ENCODE data around the gene RNF180. TPM values are rescaled to one million over a fixed set of nuclear protein-coding genes. Genes with fewer than 3 reads are reported as not detected.
"Not testable (repeated sequence)": the region's sequence is repeated elsewhere in the genome, so short reads cannot be mapped to it uniquely, and the experiment has no call there.

The RNF180 gene
- total RNA-seq, 1 donor from 2014 or later, result 8.6 TPM

DNA sequence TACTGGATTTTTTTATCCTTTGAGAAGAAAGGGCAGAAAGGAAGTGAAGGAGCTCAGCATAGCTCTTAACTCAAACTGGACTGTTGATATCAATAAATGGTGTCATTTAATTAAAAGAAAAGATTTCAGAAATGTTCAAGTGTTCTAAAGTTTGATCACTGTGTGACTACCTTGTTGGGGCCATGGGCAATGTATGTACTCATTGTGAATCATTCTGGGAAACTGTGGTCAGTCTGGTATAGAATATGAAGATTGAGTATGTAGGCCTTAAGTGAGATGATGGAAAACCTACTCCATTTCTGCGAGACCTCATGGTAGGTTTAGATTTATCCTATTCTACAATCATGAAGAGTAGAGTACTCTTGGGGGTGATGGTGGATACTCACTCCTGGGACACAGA lies 175.7 kb downstream of the RNF180 start:
- DNase-seq (ENCODE audit: low spot score in 2 of 2, unreplicated experiment in 2 of 2), result no peak
- Mint-ChIP-seq H3K4me1 (peaks cover 9% of the 10 kb centered on the region), H3K9me3 (peaks cover 22% of the 10 kb centered on the region), H3K27ac (no peak overlapping the region), H3K27me3 (ENCODE audit: low read depth) (no peaks in the 10 kb centered on the region), H3K4me3 (no peak overlapping the region), H3K36me3 (peaks cover 2% of the 10 kb centered on the region)
- no peak for TF ChIP-seq CTCF (IDR thresholded peaks at IDR 0.05; ENCODE audit: unreplicated experiment)

DNA sequence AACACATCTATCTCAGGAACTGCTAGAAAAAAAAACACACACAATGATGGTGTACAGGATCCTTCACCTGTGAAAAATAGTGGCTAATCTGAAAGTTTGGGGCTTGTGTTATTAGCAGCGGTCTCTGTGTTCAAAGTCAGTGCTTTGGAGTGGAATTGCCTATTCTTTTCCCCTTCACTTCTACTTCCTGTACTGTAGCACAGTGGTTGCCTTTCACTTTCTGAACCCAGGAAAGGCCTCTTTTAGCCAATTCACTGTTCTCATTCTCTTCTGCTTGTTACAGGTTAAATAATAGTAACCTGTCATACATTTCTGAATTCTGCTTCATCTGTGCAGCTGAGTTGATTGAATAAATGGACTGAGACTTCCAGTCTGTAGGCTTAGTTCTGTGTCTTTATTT lies 178.9 kb downstream of the RNF180 start:
- Mint-ChIP-seq H3K4me3 (no peak overlapping the region), H3K9me3 (peaks cover 22% of the 10 kb centered on the region), H3K27ac (no peak overlapping the region), H3K36me3 (no peaks in the 10 kb centered on the region), H3K4me1 (peaks cover 9% of the 10 kb centered on the region), H3K27me3 (ENCODE audit: low read depth) (no peaks in the 10 kb centered on the region)
- no peak for TF ChIP-seq CTCF (IDR thresholded peaks at IDR 0.05; ENCODE audit: unreplicated experiment)
- no peak for DNase-seq (ENCODE audit: low spot score in 2 of 2, unreplicated experiment in 2 of 2)

GRCh38 chr5:64347309-64347708 lies 181.7 kb downstream of the RNF180 start:
- no peaks in the 10 kb centered on the region for H3K4me1 Mint-ChIP-seq
- no peak overlapping the region for H3K27ac Mint-ChIP-seq
- H3K4me3 Mint-ChIP-seq, result no peak overlapping the region
- no peaks in the 10 kb centered on the region for H3K36me3 Mint-ChIP-seq
- peaks cover 1% of the 10 kb centered on the region for H3K27me3 Mint-ChIP-seq (ENCODE audit: low read depth)
- no peak for DNase-seq (ENCODE audit: low spot score in 2 of 2, unreplicated experiment in 2 of 2)
- H3K9me3 Mint-ChIP-seq, result peaks cover 18% of the 10 kb centered on the region
- no peak for TF ChIP-seq CTCF (IDR thresholded peaks at IDR 0.05; ENCODE audit: unreplicated experiment)

- no peak for DNase-seq (ENCODE audit: low spot score in 2 of 2, unreplicated experiment in 2 of 2)
- no peak overlapping the region for H3K27ac Mint-ChIP-seq
- H3K27me3 Mint-ChIP-seq (ENCODE audit: low read depth), result no peaks in the 10 kb centered on the region
- no peaks in the 10 kb centered on the region for H3K4me1 Mint-ChIP-seq
- H3K9me3 Mint-ChIP-seq, result peaks cover 49% of the 10 kb centered on the region
- no peaks in the 10 kb centered on the region for H3K36me3 Mint-ChIP-seq
- TF ChIP-seq CTCF (IDR thresholded peaks at IDR 0.05; ENCODE audit: unreplicated experiment), result no peak
- H3K4me3 Mint-ChIP-seq, result no peak overlapping the region
These were observed 198.8 kb downstream of the RNF180 start for GRCh38 chr5:64364426-64364825.

- Mint-ChIP-seq H3K27me3 (ENCODE audit: low read depth) (no peaks in the 10 kb centered on the region), H3K27ac (no peak overlapping the region), H3K36me3 (no peaks in the 10 kb centered on the region), H3K9me3 (peaks cover 4% of the 10 kb centered on the region), H3K4me3 (no peak overlapping the region), H3K4me1 (no peaks in the 10 kb centered on the region)
- no peak for TF ChIP-seq CTCF (IDR thresholded peaks at IDR 0.05; ENCODE audit: unreplicated experiment)
- no peak for DNase-seq (ENCODE audit: low spot score in 2 of 2, unreplicated experiment in 2 of 2)
These were observed 219.1 kb downstream of the RNF180 start for GRCh38 chr5:64384765-64385164.

GRCh38 chr5:64397552-64397951 lies 231.9 kb downstream of the RNF180 start:
- Mint-ChIP-seq H3K9me3 (peaks cover 14% of the 10 kb centered on the region), H3K4me3 (no peak overlapping the region), H3K27me3 (ENCODE audit: low read depth) (no peaks in the 10 kb centered on the region), H3K36me3 (no peaks in the 10 kb centered on the region), H3K27ac (no peak overlapping the region), H3K4me1 (peaks cover 4% of the 10 kb centered on the region)
- DNase-seq (ENCODE audit: low spot score in 2 of 2, unreplicated experiment in 2 of 2), result no peak
- no peak for TF ChIP-seq CTCF (IDR thresholded peaks at IDR 0.05; ENCODE audit: unreplicated experiment)

DNA sequence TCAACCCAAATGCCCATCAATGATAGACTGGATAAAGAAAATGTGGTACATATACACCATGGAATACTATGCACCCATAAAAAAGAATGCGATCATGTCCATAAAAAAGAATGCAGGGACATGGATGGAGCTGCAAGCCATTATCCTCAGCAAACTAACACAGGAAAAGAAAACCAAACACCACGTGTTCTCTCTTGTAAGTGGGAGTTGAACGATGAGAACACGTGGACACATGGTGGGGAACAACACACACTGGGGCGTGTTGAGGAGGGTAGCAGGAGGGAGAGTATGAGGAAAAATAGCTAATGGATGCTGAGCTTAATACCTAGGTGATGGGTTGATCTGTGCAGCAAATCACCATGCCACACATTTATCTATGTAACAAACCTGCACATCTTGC lies 233.1 kb downstream of the RNF180 start:
- H3K9me3 Mint-ChIP-seq, result peaks cover 14% of the 10 kb centered on the region
- H3K27me3 Mint-ChIP-seq (ENCODE audit: low read depth); H3K27ac Mint-ChIP-seq; H3K36me3 Mint-ChIP-seq; DNase-seq (ENCODE audit: low spot score in 2 of 2, unreplicated experiment in 2 of 2); H3K4me1 Mint-ChIP-seq; H3K4me3 Mint-ChIP-seq: not testable (repeated sequence)

DNA sequence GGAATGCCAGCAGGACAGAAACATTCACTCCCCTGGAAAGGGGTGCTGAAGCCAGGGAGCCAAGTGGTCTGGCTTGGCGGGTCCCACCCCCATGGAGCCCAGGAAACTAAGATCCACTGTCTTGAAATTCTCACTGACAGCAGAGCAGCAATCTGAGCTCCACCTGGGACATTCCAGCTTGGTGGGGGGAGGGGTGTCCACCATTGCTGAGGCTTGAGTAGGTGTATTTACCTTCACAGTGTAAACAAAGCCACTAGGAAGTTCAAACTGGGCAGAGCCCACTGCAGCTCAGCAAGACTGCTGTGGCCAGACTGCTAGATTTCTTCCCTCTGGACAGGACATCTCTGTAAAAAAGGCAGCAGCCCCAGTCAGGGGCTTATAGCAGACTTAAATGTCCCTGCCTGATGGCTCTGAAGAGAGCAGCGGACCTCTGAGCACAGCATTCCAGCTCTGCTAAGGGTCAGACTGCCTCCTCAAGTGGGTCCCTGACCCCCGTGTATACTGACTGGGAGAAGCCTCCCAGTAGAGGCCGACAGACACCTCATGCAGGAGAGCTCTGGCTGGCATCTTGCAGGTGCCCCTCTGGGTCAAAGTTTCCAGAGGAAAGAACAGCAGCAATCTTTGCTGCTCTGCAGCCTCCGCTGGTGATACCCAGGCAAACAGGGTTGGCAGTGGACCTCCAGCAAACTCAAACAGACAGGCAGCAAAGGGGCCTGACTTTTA lies 241.6 kb downstream of the RNF180 start:
- not testable (repeated sequence) for H3K4me3 Mint-ChIP-seq

More for the DNA sequence above, 241.6 kb downstream of the RNF180 start:
- not testable (repeated sequence) for H3K4me1 Mint-ChIP-seq; H3K27me3 Mint-ChIP-seq (ENCODE audit: low read depth); H3K36me3 Mint-ChIP-seq; H3K27ac Mint-ChIP-seq; DNase-seq (ENCODE audit: low spot score in 2 of 2, unreplicated experiment in 2 of 2)
- peaks cover 27% of the 10 kb centered on the region for H3K9me3 Mint-ChIP-seq

Data from mesothelial cell of epicardium (in vitro differentiated cells).